ENCODE data around the gene PPFIBP1. TPM values are rescaled to one million over a fixed set of nuclear protein-coding genes. Genes with fewer than 3 reads are reported as not detected.

The PPFIBP1 gene
- total and polyA plus RNA-seq, 4 experiments from 2014 or later, result 2.1 to 6.5 (median 3.8) TPM

DNA sequence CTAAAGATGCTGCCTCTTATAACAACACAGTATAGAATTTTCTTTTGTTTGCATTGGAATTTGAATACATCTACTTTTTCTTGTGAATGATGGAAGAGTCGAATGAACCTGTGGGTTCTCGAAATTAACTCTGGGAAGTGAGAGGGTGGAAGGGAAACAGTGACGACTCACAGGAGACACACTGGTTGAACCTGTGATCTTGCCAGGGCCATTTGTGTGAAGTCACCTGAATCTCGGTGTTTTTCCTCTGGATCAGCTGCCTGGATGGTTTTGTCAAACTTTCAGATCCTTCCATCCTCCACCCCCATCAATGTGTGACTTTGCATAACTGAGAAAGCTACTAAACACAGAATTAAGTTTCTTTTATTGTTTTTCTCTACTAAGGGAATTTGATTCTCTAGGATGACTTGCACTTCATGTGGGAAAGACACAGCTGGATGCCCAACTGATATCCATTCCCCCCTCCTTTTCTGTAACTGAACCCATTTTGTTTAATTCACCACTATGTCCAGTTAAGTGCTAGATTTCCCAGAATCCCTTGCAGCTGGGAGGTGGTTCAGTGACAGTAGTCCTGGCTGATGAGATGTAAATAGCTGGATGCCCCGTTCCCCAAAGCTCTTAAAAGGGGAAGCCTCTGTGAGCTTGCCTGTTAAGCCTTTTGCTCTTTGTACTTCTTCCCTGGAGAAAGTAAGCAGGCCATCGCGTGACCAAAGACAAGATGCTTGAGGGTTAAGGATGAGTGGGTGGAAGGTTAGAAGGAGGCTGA lies 6.3 kb downstream of the PPFIBP1 start:
- no peak overlapping the region for H3K4me3 Mint-ChIP-seq
- Histone ChIP-seq H3K4me1 (ENCODE audit: insufficient read depth, low read length) (peaks cover 14% of the 10 kb centered on the region), H3K36me3 (ENCODE audit: insufficient read depth, low read length) (no peaks in the 10 kb centered on the region), H3K27me3 (ENCODE audit: insufficient read depth, low read length) (no peaks in the 10 kb centered on the region), H3K27ac (ENCODE audit: low read depth, low read length) (no peak overlapping the region), H3K9me3 (ENCODE audit: control insufficient read depth in 1 of 2, low read length in 2 of 2) (no peaks in the 10 kb centered on the region), H3K4me3 (ENCODE audit: low read length in 2 of 2) (no peak overlapping the region)
- H3K27ac Mint-ChIP-seq, result no peak overlapping the region
- CTCF ChIA-PET (ENCODE audit: partially characterized antibody), result no interaction called here
- peaks cover 14 to 24% (median 22%) of the 10 kb centered on the region in 4 donors for H3K4me1 Mint-ChIP-seq
- POLR2A ChIA-PET (ENCODE audit: partially characterized antibody), result no interaction called here
- DNase-seq, result no peak
- H3K27me3 Mint-ChIP-seq, result no peaks in the 10 kb centered on the region
- intact Hi-C loops (cut with micrococcal nuclease), result no loop called here
- H3K9me3 Mint-ChIP-seq, result no peaks in the 10 kb centered on the region
- H3K36me3 Mint-ChIP-seq, result no peaks in the 10 kb centered on the region

DNA sequence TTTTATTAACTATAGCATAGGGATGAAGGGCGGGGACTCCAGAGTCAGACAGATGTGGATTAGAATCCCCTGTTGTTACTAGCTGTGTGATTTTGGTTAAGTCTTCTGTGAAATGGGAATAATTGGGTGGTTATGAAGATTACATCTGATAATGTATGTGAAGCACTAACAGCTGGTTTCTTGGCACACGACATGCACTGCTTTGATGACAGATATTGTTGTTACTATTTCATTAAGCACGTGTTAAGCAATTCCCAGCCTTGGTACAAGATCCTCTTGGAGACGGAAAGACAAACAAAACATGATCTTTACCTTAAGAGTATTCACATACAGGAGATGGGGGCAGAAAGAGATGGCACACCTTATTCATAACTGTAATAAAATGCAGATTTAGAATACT lies 7.9 kb downstream of the PPFIBP1 start:
- DNase-seq, result no peak
- no peaks in the 10 kb centered on the region for H3K36me3 Mint-ChIP-seq
- H3K27ac Mint-ChIP-seq, result no peak overlapping the region
- Histone ChIP-seq H3K4me1 (ENCODE audit: insufficient read depth, low read length) (peaks cover 14% of the 10 kb centered on the region), H3K27me3 (ENCODE audit: insufficient read depth, low read length) (no peaks in the 10 kb centered on the region), H3K4me3 (ENCODE audit: low read length in 2 of 2) (no peak overlapping the region), H3K9me3 (ENCODE audit: control insufficient read depth in 1 of 2, low read length in 2 of 2) (no peaks in the 10 kb centered on the region), H3K36me3 (ENCODE audit: insufficient read depth, low read length) (no peaks in the 10 kb centered on the region), H3K27ac (ENCODE audit: low read depth, low read length) (no peak overlapping the region)
- POLR2A ChIA-PET (ENCODE audit: partially characterized antibody), result no interaction called here
- CTCF ChIA-PET (ENCODE audit: partially characterized antibody), result no interaction called here
- no peak overlapping the region for H3K4me3 Mint-ChIP-seq
- H3K9me3 Mint-ChIP-seq, result no peaks in the 10 kb centered on the region
- peaks cover 14 to 20% (median 17%) of the 10 kb centered on the region in 4 donors for H3K4me1 Mint-ChIP-seq
- intact Hi-C loops (cut with micrococcal nuclease), result no loop called here
- no peaks in the 10 kb centered on the region for H3K27me3 Mint-ChIP-seq

DNA sequence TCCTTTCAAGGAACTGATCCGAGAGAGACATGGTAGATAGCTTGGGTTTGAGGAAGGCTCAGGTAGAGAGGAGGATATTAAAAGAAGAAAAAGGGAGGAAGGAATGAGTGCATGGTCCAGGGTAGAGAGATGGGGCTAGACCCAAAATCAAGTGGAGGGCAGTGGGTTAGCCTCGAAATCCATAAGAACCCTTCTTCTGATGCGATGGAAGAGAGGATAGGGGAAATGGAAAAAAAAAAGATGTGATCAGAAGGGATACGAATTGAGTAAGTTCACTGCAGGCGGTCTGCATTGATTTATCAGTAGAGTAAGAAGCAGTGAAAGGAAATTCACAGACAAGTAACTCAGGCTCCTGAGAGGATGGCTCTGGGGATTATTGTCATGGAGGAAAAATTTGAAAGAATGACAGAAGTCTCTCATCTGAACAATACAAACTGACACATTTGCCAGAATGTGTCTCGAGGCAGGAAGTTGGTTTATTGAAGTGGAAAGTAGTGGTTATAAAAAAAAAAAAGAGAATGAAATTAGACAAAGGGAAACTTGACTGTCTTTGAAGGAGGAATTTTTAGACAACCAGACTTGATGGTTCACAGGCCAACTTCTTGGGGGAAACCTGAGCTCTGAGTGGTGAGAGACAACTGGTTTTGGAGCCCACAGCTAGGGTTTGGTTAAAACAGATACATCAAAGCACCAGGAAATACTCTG lies 10.2 kb downstream of the PPFIBP1 start:
- H3K27ac ChIP-seq (ENCODE audit: low read depth, low read length), result no peak overlapping the region
- H3K27ac Mint-ChIP-seq, result peak overlapping the region in 5 of 7 donors; percentile 42 to 58 (median 45)
- no peak overlapping the region for H3K4me3 ChIP-seq (ENCODE audit: low read length in 2 of 2)
- H3K4me1 ChIP-seq (ENCODE audit: insufficient read depth, low read length), result peaks cover 14% of the 10 kb centered on the region
- peaks cover 14 to 20% (median 17%) of the 10 kb centered on the region in 4 donors for H3K4me1 Mint-ChIP-seq
- H3K36me3 ChIP-seq (ENCODE audit: insufficient read depth, low read length), result no peaks in the 10 kb centered on the region
- peak in 3 of 5 donors; percentile 16 to 37 (median 29) for DNase-seq
- ChIA-PET CTCF (ENCODE audit: partially characterized antibody) (interaction anchor here (1.0 kb wide), 1 partner anchor 100 kb away, joined by 3 read pairs; no protein-coding TSS in a partner anchor), POLR2A (ENCODE audit: partially characterized antibody) (no interaction called here)
- H3K27me3 ChIP-seq (ENCODE audit: insufficient read depth, low read length), result no peaks in the 10 kb centered on the region
- no peaks in the 10 kb centered on the region for H3K9me3 Mint-ChIP-seq
- intact Hi-C loops (cut with micrococcal nuclease), result loop anchor here (1.0 kb wide), 1 partner anchor 10 kb away; the partner anchor contains the start of gene PPFIBP1
- H3K36me3 Mint-ChIP-seq, result no peaks in the 10 kb centered on the region
- no peaks in the 10 kb centered on the region for H3K9me3 ChIP-seq (ENCODE audit: control insufficient read depth in 1 of 2, low read length in 2 of 2)
- H3K4me3 Mint-ChIP-seq, result peak overlapping the region in 5 of 8 donors; percentile 5 to 45 (median 30)
- no peaks in the 10 kb centered on the region for H3K27me3 Mint-ChIP-seq

DNA sequence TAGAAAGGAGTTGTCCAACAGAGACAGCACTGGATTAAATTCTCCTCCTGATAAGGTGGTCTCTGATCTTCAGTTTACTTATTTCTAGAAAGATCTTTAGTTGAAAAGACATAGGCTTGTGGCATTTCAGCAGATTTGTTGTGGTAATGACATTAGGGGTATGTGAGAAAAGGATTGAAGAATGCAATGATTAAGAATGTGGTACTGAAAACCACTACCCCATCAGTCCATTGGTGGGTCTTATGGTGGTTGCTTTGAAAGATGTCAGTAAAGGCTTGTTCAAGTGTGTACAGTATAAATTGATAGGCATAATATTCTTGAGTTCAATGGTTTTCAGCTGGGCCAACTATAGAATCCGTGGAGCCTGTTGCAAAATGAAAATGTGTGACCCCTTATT lies 10.8 kb downstream of the PPFIBP1 start:
- ChIA-PET CTCF (ENCODE audit: partially characterized antibody) (interaction anchor here (1.0 kb wide), 1 partner anchor 101 kb away, joined by 3 read pairs; no protein-coding TSS in a partner anchor), POLR2A (ENCODE audit: partially characterized antibody) (no interaction called here)
- peak overlapping the region in 4 of 7 donors; percentile 37 to 58 (median 47) for H3K27ac Mint-ChIP-seq
- intact Hi-C loops (cut with micrococcal nuclease), result loop anchor here (1.0 kb wide), 1 partner anchor 10 kb away; the partner anchor contains the start of gene PPFIBP1
- no peak for DNase-seq
- no peaks in the 10 kb centered on the region for H3K9me3 Mint-ChIP-seq
- Histone ChIP-seq H3K27ac (ENCODE audit: low read depth, low read length) (no peak overlapping the region), H3K4me1 (ENCODE audit: insufficient read depth, low read length) (peaks cover 14% of the 10 kb centered on the region), H3K4me3 (ENCODE audit: low read length in 2 of 2) (no peak overlapping the region), H3K9me3 (ENCODE audit: control insufficient read depth in 1 of 2, low read length in 2 of 2) (no peaks in the 10 kb centered on the region), H3K27me3 (ENCODE audit: insufficient read depth, low read length) (no peaks in the 10 kb centered on the region), H3K36me3 (ENCODE audit: insufficient read depth, low read length) (no peaks in the 10 kb centered on the region)
- H3K4me3 Mint-ChIP-seq, result peak overlapping the region in 3 of 8 donors; percentile 11 to 30 (median 12)
- no peaks in the 10 kb centered on the region for H3K27me3 Mint-ChIP-seq
- peaks cover 14 to 20% (median 17%) of the 10 kb centered on the region in 4 donors for H3K4me1 Mint-ChIP-seq
- H3K36me3 Mint-ChIP-seq, result no peaks in the 10 kb centered on the region

DNA sequence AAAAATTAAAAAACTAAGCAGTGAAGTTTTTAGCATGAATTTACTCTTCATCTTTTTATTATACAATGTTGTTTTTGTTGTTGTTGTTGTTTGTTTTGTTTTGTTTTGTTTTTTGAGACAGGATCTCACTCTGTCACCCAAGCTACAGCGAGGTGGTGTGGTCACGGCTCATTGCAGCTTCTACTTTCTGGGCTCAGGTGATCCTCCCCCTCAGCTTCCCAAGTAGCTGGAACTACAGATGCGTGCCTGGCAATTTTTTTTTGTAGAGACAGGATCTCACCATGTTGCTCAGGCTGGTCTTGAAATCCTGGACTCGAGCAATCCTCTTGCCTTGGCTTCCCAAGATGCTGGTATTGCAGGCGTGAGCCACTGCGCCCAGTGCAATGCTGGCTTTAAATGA lies 11.3 kb downstream of the PPFIBP1 start:
- no peaks in the 10 kb centered on the region for H3K36me3 ChIP-seq (ENCODE audit: insufficient read depth, low read length)
- peaks cover 14% of the 10 kb centered on the region for H3K4me1 ChIP-seq (ENCODE audit: insufficient read depth, low read length)
- no peaks in the 10 kb centered on the region for H3K9me3 ChIP-seq (ENCODE audit: control insufficient read depth in 1 of 2, low read length in 2 of 2)
- H3K4me3 ChIP-seq (ENCODE audit: low read length in 2 of 2), result no peak overlapping the region
- no peaks in the 10 kb centered on the region for H3K9me3 Mint-ChIP-seq
- H3K27ac ChIP-seq (ENCODE audit: low read depth, low read length), result no peak overlapping the region
- ChIA-PET POLR2A (ENCODE audit: partially characterized antibody) (no interaction called here), CTCF (ENCODE audit: partially characterized antibody) (interaction anchor here (1.0 kb wide), 1 partner anchor 101 kb away, joined by 3 read pairs; no protein-coding TSS in a partner anchor)
- no peaks in the 10 kb centered on the region for H3K27me3 ChIP-seq (ENCODE audit: insufficient read depth, low read length)
- H3K4me3 Mint-ChIP-seq, result no peak overlapping the region
- intact Hi-C loops (cut with micrococcal nuclease), result no loop called here
- H3K27ac Mint-ChIP-seq, result no peak overlapping the region
- no peaks in the 10 kb centered on the region for H3K36me3 Mint-ChIP-seq
- H3K27me3 Mint-ChIP-seq, result no peaks in the 10 kb centered on the region
- DNase-seq, result no peak
- H3K4me1 Mint-ChIP-seq, result peaks cover 14 to 20% (median 17%) of the 10 kb centered on the region in 4 donors

DNA sequence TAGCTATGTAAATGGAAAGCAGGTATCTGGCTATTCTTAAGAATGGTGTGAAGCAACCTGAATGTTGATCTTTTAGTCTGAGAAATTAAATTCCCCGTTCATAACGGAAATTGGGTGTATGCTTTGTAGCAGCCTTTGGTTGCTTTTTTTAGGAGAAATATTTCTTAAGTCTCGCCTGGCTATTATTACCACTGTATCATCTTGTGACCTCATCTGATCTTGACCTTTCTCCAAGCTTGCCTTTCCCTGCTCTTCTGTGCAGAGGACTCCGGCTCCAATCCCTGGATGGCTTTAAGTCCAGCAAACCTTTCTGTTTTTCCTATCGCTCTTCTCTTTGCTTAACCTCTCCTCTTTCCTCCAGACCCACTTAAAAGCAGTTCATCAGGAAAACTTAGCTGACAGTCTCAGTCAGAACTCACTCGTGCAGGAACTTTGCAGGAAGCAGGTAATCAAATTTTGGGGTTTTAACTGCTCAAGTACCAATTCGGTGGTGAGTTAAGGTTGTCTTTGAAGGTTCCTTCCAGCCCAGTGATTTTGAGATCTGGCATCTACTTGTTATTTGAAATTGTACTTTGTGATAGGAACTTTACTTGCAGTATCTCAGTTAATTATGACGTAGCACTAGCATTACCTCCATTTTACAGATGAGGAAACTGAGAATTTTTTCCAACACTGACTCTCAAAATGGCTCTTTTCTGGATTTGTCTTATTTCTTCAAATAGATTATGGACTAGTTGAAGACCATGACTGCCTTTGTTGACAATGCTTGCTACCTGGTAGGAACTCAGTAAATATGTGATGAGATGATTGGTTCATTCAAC lies 14.1 kb downstream of the PPFIBP1 start:
- intact Hi-C loops (cut with micrococcal nuclease), result no loop called here
- no peaks in the 10 kb centered on the region for H3K36me3 ChIP-seq (ENCODE audit: insufficient read depth, low read length)
- no peak overlapping the region for H3K27ac ChIP-seq (ENCODE audit: low read depth, low read length)
- no peaks in the 10 kb centered on the region for H3K9me3 ChIP-seq (ENCODE audit: control insufficient read depth in 1 of 2, low read length in 2 of 2)
- H3K27ac Mint-ChIP-seq, result no peak overlapping the region
- no peaks in the 10 kb centered on the region for H3K9me3 Mint-ChIP-seq
- no peaks in the 10 kb centered on the region for H3K27me3 ChIP-seq (ENCODE audit: insufficient read depth, low read length)
- no peak overlapping the region for H3K4me3 ChIP-seq (ENCODE audit: low read length in 2 of 2)
- ChIA-PET CTCF (ENCODE audit: partially characterized antibody) (no interaction called here), POLR2A (ENCODE audit: partially characterized antibody) (no interaction called here)
- peaks cover 14% of the 10 kb centered on the region for H3K4me1 ChIP-seq (ENCODE audit: insufficient read depth, low read length)
- no peak overlapping the region for H3K4me3 Mint-ChIP-seq
- peaks cover 0 to 6% of the 10 kb centered on the region in 2 donors for H3K27me3 Mint-ChIP-seq
- H3K36me3 Mint-ChIP-seq, result no peaks in the 10 kb centered on the region
- no peak for DNase-seq
- peaks cover 14 to 18% (median 17%) of the 10 kb centered on the region in 4 donors for H3K4me1 Mint-ChIP-seq

DNA sequence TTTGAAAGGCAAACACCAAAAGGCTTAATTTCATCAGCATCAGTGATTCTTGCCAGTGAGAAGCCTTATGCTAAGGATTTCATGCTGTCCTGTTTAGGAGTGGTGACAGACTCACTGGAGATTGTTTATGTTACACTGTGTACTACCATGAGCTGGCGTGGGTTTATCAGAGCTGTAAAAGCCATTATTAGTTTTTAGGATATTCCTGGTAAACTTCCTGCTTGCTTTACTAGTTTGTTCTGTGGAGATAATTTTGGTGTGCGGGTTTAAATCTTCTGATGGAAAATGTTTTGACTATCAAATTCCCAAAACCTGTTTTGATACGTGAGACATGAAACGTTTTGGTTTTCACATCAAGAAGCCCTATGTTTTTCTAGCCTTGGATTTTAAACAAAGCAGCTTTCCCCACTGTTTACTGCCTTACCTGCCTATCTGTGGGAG lies 15.2 kb downstream of the PPFIBP1 start:
- ChIA-PET CTCF (ENCODE audit: partially characterized antibody) (no interaction called here), POLR2A (ENCODE audit: partially characterized antibody) (no interaction called here)
- H3K36me3 Mint-ChIP-seq, result no peaks in the 10 kb centered on the region

More for the DNA sequence above, 15.2 kb downstream of the PPFIBP1 start:
- H3K9me3 Mint-ChIP-seq, result no peaks in the 10 kb centered on the region
- H3K27me3 ChIP-seq (ENCODE audit: insufficient read depth, low read length), result no peaks in the 10 kb centered on the region
- H3K27ac Mint-ChIP-seq, result no peak overlapping the region
- peaks cover 9% of the 10 kb centered on the region for H3K4me1 ChIP-seq (ENCODE audit: insufficient read depth, low read length)
- no peaks in the 10 kb centered on the region for H3K36me3 ChIP-seq (ENCODE audit: insufficient read depth, low read length)
- H3K4me3 ChIP-seq (ENCODE audit: low read length in 2 of 2), result no peak overlapping the region
- peaks cover 7 to 10% (median 8%) of the 10 kb centered on the region in 4 donors for H3K4me1 Mint-ChIP-seq
- no peak overlapping the region for H3K27ac ChIP-seq (ENCODE audit: low read depth, low read length)
- H3K27me3 Mint-ChIP-seq, result peaks cover 0 to 7% of the 10 kb centered on the region in 2 donors
- no peak for DNase-seq
- intact Hi-C loops (cut with micrococcal nuclease), result no loop called here
- H3K9me3 ChIP-seq (ENCODE audit: control insufficient read depth in 1 of 2, low read length in 2 of 2), result no peaks in the 10 kb centered on the region
- H3K4me3 Mint-ChIP-seq, result no peak overlapping the region
